Activated CD4-positive, alpha-beta T cell treated with anti-CD3 and anti-CD28 coated beads, Interleukin-2, Interleukin-6, amounts not matched to agents 100 ng/mL and 50 ng/mL, durations not matched to agents 16 hours and 8 hours (primary cell): ENCODE measurements around the gene GRM6.

Experiments used
- DNase-seq: peaks from one replicate; pipeline ENCODE4 v3.0.0-alpha.2; 2020

The GRM6 gene

DNA sequence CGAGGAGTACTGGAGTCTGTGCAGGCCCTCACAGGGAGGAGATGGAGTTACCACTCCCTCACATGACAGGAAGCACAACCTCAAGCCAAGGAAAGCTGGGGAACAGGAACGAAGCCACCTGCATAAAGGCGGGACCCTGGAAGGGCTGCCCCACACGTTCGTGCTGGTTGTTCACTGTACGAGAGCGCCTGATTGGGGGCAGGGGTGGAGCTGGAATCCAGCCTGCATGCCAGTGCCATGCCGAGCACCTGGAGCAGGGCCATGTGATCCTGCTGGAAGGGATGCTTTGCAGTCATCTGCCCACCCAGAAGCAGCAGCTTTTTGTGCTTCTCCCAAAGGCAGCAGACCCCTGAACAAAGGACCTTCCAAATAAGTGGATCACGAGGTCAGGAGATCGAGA is 11.4 kb downstream of the GRM6 start:
- no peak for DNase-seq

DNA sequence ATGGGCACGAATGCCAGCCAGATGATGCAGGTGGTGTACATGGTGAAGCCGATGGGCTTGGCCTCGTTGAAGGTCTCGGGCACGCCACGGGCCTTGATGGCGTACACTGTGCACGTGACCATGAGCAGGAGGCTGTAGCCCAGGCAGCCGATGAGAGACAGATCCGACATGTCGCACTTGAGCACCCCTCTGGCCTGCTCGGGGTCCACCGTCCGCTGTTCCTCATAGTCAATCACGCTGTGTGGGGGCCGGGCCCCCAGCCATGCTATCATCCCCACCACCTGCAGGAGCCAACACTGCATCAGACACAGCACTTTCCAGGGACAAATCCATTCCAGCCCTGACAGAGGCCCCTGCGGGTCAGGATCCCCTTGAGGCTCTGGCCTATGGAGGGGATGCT is 12.2 kb downstream of the GRM6 start:
- no peak for DNase-seq

DNA sequence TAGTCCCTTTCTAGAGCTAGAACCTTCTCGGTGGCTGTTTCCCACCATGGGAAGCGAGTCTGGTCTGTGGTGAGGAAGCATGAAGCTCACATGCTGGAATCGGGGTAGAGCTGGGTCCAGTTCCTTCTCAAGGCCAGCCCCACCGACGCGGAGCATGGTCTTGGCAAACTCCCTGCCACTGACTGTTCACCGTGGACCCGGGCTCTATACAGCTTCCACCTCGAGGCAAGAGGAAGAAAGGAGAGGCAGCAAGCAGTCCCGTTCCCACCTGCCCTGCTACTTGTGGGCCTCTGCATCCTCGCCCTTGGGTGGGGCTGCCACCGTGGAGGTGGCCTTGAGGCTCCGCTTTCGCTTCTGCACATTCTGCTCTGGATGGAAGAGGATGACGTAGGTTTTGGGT is 13.7 kb downstream of the GRM6 start:
- no peak for DNase-seq

DNA sequence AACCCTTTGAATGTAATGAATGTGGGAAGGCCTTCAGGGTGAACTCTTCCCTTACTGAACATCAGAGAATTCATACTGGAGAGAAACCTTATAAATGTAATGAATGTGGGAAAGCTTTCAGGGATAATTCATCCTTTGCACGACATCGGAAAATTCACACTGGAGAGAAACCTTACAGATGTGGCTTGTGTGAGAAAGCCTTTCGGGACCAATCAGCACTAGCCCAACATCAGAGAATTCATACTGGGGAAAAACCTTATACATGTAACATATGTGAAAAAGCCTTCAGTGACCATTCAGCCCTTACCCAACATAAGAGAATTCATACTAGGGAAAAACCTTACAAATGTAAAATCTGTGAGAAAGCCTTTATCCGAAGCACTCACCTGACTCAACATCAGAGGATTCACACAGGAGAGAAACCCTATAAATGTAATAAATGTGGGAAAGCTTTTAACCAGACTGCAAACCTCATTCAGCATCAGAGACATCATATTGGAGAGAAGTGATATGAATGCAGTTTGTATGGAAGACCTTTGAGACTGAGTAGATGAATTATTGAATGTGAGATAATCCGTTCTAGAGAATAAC is 29.6 kb downstream of the GRM6 start:
- no peak for DNase-seq

DNA sequence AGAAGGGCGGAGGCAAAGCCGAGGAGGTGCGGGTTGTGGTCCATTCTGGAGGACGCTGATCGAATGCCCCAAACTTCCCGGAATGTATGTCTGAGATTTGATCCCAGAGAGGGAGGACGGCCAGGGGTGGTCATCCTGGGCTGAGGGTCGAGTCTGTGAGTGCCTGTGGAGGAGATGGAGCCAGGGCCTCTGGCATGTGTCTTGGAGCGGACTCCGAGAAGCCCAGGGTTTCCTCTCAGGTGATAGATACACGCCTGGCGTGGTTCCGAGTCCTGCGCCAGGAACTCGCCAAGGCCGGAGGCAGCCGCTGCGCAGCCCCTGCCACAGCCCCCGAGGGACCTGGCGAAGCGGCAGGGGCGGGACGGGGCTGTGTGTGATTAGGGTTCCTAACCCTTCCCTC is 53.8 kb downstream of the GRM6 start:
- DNase-seq, result no peak

DNA sequence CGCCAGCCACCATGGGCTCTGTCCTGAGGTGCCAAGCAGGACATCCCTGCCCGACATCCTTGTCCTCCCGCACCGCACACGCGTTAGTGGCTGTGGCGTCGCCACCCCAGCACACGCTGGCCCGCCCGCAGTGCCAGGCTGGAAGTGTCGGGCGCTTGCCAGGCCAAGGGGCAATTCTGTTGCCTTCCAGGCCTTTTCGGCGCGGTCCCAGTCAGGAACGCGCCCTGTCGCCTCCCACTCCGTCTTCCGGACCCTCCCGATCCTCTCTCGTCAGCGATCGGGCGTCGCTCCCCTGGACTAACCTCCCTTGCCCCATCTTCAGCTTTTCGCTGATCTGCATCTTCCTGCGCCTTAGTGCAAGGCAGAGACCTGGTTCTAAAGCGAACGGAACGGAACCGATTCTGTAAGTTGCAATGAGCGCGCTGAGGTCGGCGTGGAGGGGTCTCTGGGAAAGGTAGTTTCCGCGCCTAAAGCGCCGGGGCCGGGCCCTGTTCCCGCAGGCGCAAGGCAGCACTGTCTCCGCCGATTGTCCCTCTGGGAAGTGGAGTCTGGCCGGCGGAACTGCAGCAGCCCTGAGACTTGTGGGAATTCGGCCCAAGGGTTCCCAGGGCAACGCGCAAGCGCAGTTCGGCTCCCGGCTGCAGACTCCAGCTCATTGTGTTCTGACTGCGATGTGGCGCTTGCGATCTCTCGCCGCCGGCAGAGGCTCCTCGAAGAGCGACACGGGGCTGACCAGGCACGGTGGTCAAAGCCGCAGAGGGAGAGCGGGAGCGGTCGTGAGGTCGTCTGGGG is 54.4 kb downstream of the GRM6 start, which contains the start of gene ZNF454:
TSS of gene ZNF454 (plus strand) at position 630 of the 792 bp plus-strand sequence. CDS start 1,594 bp downstream, outside the sequence.
- no peak for DNase-seq

DNA sequence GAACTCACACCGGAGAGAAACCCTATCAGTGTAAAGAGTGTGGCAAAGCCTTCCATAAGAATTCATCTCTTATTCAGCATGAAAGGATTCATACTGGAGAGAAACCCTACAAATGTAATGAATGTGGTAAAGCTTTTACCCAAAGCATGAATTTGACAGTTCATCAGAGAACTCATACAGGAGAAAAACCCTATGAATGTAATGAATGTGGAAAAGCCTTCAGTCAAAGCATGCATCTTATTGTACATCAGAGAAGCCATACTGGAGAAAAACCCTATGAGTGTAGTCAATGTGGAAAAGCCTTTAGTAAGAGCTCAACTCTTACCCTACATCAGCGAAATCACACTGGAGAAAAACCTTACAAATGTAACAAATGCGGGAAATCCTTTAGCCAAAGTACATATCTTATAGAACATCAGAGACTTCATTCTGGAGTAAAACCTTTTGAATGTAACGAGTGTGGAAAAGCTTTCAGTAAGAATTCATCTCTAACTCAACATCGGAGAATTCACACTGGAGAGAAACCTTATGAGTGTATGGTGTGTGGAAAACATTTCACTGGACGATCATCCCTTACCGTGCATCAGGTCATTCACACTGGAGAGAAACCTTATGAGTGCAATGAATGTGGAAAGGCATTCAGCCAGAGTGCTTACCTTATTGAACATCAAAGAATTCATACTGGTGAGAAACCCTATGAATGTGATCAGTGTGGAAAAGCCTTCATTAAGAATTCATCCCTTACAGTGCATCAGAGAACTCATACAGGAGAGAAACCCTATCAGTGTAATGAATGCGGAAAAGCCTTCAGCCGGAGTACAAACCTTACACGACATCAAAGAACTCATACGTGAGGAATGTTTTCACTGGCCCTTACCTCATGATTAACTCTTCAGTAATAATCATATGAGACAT is 63.0 kb downstream of the GRM6 start:
- no peak for DNase-seq
